ENCODE results near the gene CDON.

GRCh38 chr11:125957618-125958332 lies 104.9 kb downstream of the CDON start:
- no peak for TF ChIP-seq POLR2AphosphoS5 (IDR thresholded peaks at IDR 0.05; ENCODE audit: borderline replicate concordance, low read depth, low read length)
- TF ChIP-seq EZH2 (IDR thresholded peaks at IDR 0.05), result no peak
- no peak for TF ChIP-seq FOXP2 (optimal IDR thresholded peaks at IDR 0.05; ENCODE audit: control extremely low read depth, extremely low read length, insufficient read depth)

Data from SK-N-MC (cell line).